B cell (primary cell): ENCODE data around the gene SMIM41. TPM values are rescaled to one million over a fixed set of nuclear protein-coding genes. Genes with fewer than 3 reads are reported as not detected.

Source experiments
- ATAC-seq: fragments of 200-7000 bp; cut with Tn5 transposase; one replicate; pipeline ENCODE4 v1.10.0; 2021; ENCODE audit warnings: low read depth, mild to moderate bottlenecking, moderate number of reproducible peaks, moderate library complexity
- CTCF ChIA-PET: fragments of 350-600 bp; sonication (Branson Sonifier 250); formaldehyde crosslinking; loops from one replicate; lab custom pipeline; 2021; ENCODE audit warnings: antibody characterized with exemption, inconsistent platforms; lab: Charles Lee
- POLR2A ChIA-PET: fragments of 350-600 bp; sonication (Branson Sonifier 250); formaldehyde crosslinking; loops from one replicate; lab custom pipeline; 2021; ENCODE audit warnings: antibody characterized with exemption; lab: Charles Lee
- DNase-seq: peaks from one replicate; pipeline ENCODE4 v3.0.0; 2013
- H2AFZ ChIP-seq: 2 replicates; pipeline ENCODE4 v1.6.1; 2012; ENCODE audit warnings: mild to moderate bottlenecking, low read depth, low read length; ENCODE audit not compliant: insufficient read depth, poor library complexity, severe bottlenecking
- H3K27ac ChIP-seq, 2 donors: 1 replicate in 1 of 2; 2 replicates in 1 of 2; pipeline ENCODE4 v1.5.1; 2012 to 2013; ENCODE audit warnings: low read length in 2 of 2, mild to moderate bottlenecking in 2 of 2, moderate library complexity in 1 of 2
- H3K27me3 ChIP-seq, 4 experiments: fragments of 200-600 bp in 1 of 4; sonication (generic) in 1 of 4; replicated peaks in 1 of 4; 1 replicate in 2 of 4; 2 replicates in 2 of 4; pipeline versions ENCODE4 v1.6.1 to v1.7.0; 2013 to 2016; ENCODE audit warnings: low read length in 3 of 4, mild to moderate bottlenecking in 2 of 4, mixed read lengths in 1 of 4, moderate library complexity in 1 of 4; ENCODE audit not compliant: insufficient read depth in 4 of 4, control insufficient read depth in 3 of 4; ENCODE audit errors: control extremely low read depth in 1 of 4
- H3K36me3 ChIP-seq, 2 experiments: replicated peaks in 1 of 2; 1 replicate in 1 of 2; 2 replicates in 1 of 2; pipeline versions ENCODE4 v1.6.1 to v1.7.1; 2013; ENCODE audit warnings: low read length in 1 of 2; ENCODE audit not compliant: insufficient read depth in 2 of 2, control insufficient read depth in 1 of 2; ENCODE audit errors: control extremely low read depth in 1 of 2, extremely low read depth in 1 of 2
- H3K4me1 ChIP-seq, 2 donors: fragments of 200-600 bp in 1 of 2; sonication (generic) in 1 of 2; 1 replicate in 1 of 2; 2 replicates in 1 of 2; pipeline versions ENCODE4 v1.5.1 to v1.6.1; 2013 to 2017; ENCODE audit warnings: low read length in 2 of 2; ENCODE audit not compliant: control insufficient read depth in 2 of 2, insufficient read depth in 2 of 2
- H3K4me2 ChIP-seq: replicated peaks from 2 replicates; pipeline ENCODE3; 2012; ENCODE audit warnings: mild to moderate bottlenecking, low read depth, low read length; ENCODE audit not compliant: poor library complexity, severe bottlenecking
- H3K4me3 ChIP-seq, 5 experiments: fragments of 200-600 bp in 1 of 5; sonication (generic) in 1 of 5; 1 replicate in 3 of 5; 2 replicates in 2 of 5; pipeline versions ENCODE4 v1.5.1 to v1.7.0; 2011 to 2016; ENCODE audit warnings: low read length in 4 of 5, mild to moderate bottlenecking in 4 of 5, low read depth in 2 of 5, control low read depth in 1 of 5, moderate library complexity in 1 of 5; ENCODE audit not compliant: insufficient read depth in 1 of 5; ENCODE audit errors: control extremely low read depth in 1 of 5, extremely low read depth in 1 of 5
- H3K79me2 ChIP-seq: fragments of 200-600 bp; sonication (generic); one replicate; pipeline ENCODE4 v1.6.0; 2016; ENCODE audit warnings: low read length; ENCODE audit not compliant: control insufficient read depth, insufficient read depth
- H3K9ac ChIP-seq: fragments of 200-600 bp; sonication (generic); 2 replicates; pipeline ENCODE4 v1.6.1; 2017; ENCODE audit warnings: mild to moderate bottlenecking, low read length, moderate library complexity
- H3K9me3 ChIP-seq, 3 donors: one replicate each; pipeline versions ENCODE4 v1.6.1 to v1.7.1; 2013; ENCODE audit warnings: low read length in 2 of 3; ENCODE audit not compliant: control insufficient read depth in 2 of 3, insufficient read depth in 1 of 3; ENCODE audit errors: control extremely low read depth in 1 of 3
- H4K20me1 ChIP-seq: 2 replicates; pipeline ENCODE4 v1.6.0; 2012; ENCODE audit warnings: mild to moderate bottlenecking, low read length; ENCODE audit not compliant: insufficient read depth, control insufficient read depth, poor library complexity, severe bottlenecking
- H3K27ac Mint-ChIP-seq: one replicate; pipeline ENCODE4 v1.8.0; 2021; ENCODE audit warnings: mixed read lengths
- H3K27me3 Mint-ChIP-seq: one replicate; pipeline ENCODE4 v1.8.0; 2021; ENCODE audit warnings: mixed read lengths
- H3K4me1 Mint-ChIP-seq: one replicate; pipeline ENCODE4 v1.8.0; 2021; ENCODE audit warnings: mixed read lengths
- H3K4me3 Mint-ChIP-seq: one replicate; pipeline ENCODE4 v1.8.0; 2021; ENCODE audit warnings: mixed read lengths
- H3K9me3 Mint-ChIP-seq: one replicate; pipeline ENCODE4 v1.8.0; 2022; ENCODE audit warnings: mixed read lengths; ENCODE audit not compliant: insufficient read depth
- EZH2 ChIP-seq: IDR thresholded peaks from 2 replicates; pipeline ENCODE4 v1.6.1; 2012; ENCODE audit warnings: borderline replicate concordance, low read depth, mild to moderate bottlenecking, moderate library complexity, low read length; ENCODE audit not compliant: insufficient read depth, poor library complexity, severe bottlenecking
- WGBS: methylation state at CpG from one replicate; pipeline ENCODE4 v1.1.5; 2013; ENCODE audit warnings: missing lambda C conversion rate; ENCODE audit not compliant: insufficient coverage; 5-methylcytosine and 5-hydroxymethylcytosine counted together
- intact Hi-C: fragments of 100-400 bp; cut with micrococcal nuclease; formaldehyde crosslinking; loops from one replicate; pipeline ENCODE4 v1.10.0; 2022
- polyA plus RNA-seq: library from polyadenylated mRNA; depleted of rRNA; stranded (reverse); fragments of >200 nt; gene quantifications from 2 replicates; pipeline ENCODE4 v1.2.3, GENCODE V29; 2012
- total RNA-seq, 2 donors: library from RNA; stranded (reverse); fragments of 120-200 nt in 1 of 2; gene quantifications; 1 replicate in 1 of 2; 2 replicates in 1 of 2; pipeline versions ENCODE4 v1.2.3 to v1.2.4, GENCODE V29; 2013 to 2022
- TF ChIP-seq, protein P1 (sequence below): fragments of 200-600 bp; IDR thresholded peaks from one replicate; pipeline ENCODE4 v1.8.0; 2022; ENCODE audit warnings: antibody characterized with exemption, mild to moderate bottlenecking

SMIM41 gene
- total and polyA plus RNA-seq, 2 donors (not counting 1 experiment from before 2014, with no cell fraction given): 0.12 TPM; not detected in 1

GRCh38 chr12:52078276-52078675 lies 1.2 kb upstream of the SMIM41 start:
- H3K27ac ChIP-seq: no peak overlapping the region
- H2AFZ ChIP-seq: no peak overlapping the region
- ATAC-seq (no peak), DNase-seq (no peak)
- H3K79me2 ChIP-seq: peaks cover 17% of the 10 kb centered on the region
- no peaks in the 10 kb centered on the region for H3K27me3 ChIP-seq
- CTCF ChIA-PET: interaction anchor here (0.6 to 34.6 kb wide), 3 partner anchors 42 to 74 kb away, joined by 3 to 1315 read pairs (median 3); no protein-coding TSS in a partner anchor
- peaks cover 0 to 57% of the 10 kb centered on the region in 2 experiments for H3K36me3 ChIP-seq
- TF ChIP-seq, protein P1, sequence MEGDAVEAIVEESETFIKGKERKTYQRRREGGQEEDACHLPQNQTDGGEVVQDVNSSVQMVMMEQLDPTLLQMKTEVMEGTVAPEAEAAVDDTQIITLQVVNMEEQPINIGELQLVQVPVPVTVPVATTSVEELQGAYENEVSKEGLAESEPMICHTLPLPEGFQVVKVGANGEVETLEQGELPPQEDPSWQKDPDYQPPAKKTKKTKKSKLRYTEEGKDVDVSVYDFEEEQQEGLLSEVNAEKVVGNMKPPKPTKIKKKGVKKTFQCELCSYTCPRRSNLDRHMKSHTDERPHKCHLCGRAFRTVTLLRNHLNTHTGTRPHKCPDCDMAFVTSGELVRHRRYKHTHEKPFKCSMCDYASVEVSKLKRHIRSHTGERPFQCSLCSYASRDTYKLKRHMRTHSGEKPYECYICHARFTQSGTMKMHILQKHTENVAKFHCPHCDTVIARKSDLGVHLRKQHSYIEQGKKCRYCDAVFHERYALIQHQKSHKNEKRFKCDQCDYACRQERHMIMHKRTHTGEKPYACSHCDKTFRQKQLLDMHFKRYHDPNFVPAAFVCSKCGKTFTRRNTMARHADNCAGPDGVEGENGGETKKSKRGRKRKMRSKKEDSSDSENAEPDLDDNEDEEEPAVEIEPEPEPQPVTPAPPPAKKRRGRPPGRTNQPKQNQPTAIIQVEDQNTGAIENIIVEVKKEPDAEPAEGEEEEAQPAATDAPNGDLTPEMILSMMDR: no peak
- no peak for TF ChIP-seq EZH2
- no peaks in the 10 kb centered on the region for H3K9me3 ChIP-seq
- POLR2A ChIA-PET: no interaction called here
- no peaks in the 10 kb centered on the region for H3K9me3 Mint-ChIP-seq
- WGBS: 100% methylated on average over 3 of the region's 3 CpGs
- H4K20me1 ChIP-seq: peaks cover 16% of the 10 kb centered on the region
- H3K4me1 ChIP-seq: peaks cover 40 to 49% of the 10 kb centered on the region in 2 donors
- no peak overlapping the region for H3K27ac Mint-ChIP-seq
- intact Hi-C loops: no loop called here
- peaks cover 48% of the 10 kb centered on the region for H3K4me1 Mint-ChIP-seq
- H3K4me3 ChIP-seq: no peak overlapping the region
- no peaks in the 10 kb centered on the region for H3K27me3 Mint-ChIP-seq
- H3K9ac ChIP-seq: no peak overlapping the region
- no peak overlapping the region for H3K4me2 ChIP-seq
- H3K4me3 Mint-ChIP-seq: no peak overlapping the region
